Neuron (in vitro differentiated cells): ENCODE results near the gene TTLL8.
"Not testable (repeated sequence)": the region's sequence is repeated elsewhere in the genome, so short reads cannot be mapped to it uniquely, and the experiment has no call there.

Experiments used
- H2AFZ ChIP-seq: one replicate; pipeline ENCODE4 v1.6.1; 2013; ENCODE audit warnings: low read depth, mild to moderate bottlenecking, inconsistent platforms, low read length, moderate library complexity
- H3K27me3 ChIP-seq: one replicate; pipeline ENCODE4 v1.6.1; 2013; ENCODE audit warnings: low read length; ENCODE audit not compliant: insufficient read depth
- H3K36me3 ChIP-seq: one replicate; pipeline ENCODE4 v1.6.1; 2013; ENCODE audit warnings: low read length; ENCODE audit not compliant: insufficient read depth
- H3K4me1 ChIP-seq: one replicate; pipeline ENCODE4 v1.6.1; 2013; ENCODE audit warnings: low read length; ENCODE audit not compliant: insufficient read depth
- H3K4me3 ChIP-seq: 2 replicates; pipeline ENCODE4 v1.5.1; 2013; ENCODE audit warnings: mild to moderate bottlenecking, low read length, moderate library complexity
- H3K9me3 ChIP-seq: one replicate; pipeline ENCODE4 v1.6.1; 2013; ENCODE audit warnings: low read length

TTLL8 gene

DNA sequence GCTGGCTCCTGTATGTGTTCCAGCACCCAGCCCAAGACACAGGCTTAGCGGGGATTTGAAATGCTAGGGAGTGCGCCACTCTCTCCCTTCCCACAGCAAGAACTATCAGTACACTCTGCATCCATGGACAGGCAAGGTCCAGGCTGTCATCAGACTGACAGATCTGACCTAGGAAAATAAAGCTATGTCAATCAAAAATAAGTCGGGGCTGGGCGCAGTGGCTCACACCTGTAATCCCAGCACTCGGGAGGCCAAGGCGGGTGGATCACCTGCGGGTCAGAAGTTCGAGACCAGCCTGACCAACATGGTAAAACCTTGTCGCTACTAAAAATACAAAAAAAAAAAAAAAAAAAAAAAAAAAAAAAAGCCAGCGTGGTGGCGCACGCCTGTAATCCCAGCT is 30.0 kb upstream of the TTLL8 start:
- Histone ChIP-seq H2AFZ (no peak overlapping the region), H3K36me3 (no peaks in the 10 kb centered on the region), H3K4me3 (no peak overlapping the region), H3K27me3 (peaks cover 6% of the 10 kb centered on the region), H3K4me1 (peaks cover 4% of the 10 kb centered on the region), H3K9me3 (peaks cover 2% of the 10 kb centered on the region)

DNA sequence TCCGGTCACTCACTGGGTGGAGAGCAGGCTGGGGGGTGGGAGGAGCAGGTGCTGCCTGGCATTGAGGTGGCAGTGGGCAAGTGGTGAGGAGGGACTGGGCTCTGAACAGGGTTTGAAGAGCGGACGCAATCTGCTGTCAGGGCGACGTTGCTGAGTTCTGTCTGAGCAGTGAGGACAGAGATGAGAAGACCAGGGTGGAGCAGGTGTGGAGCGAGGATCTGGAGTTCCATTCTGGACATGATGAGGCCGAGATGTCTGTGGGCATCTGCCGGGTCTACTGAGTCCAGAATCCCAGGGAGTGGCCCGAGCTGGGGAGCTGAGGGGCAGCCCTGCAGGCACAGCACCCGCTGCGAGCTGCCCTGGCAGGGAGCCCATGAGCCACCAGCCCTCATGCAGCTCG is 29.5 kb upstream of the TTLL8 start:
- Histone ChIP-seq H3K4me3 (no peak overlapping the region), H2AFZ (no peak overlapping the region), H3K36me3 (no peaks in the 10 kb centered on the region), H3K9me3 (peaks cover 2% of the 10 kb centered on the region), H3K27me3 (peaks cover 6% of the 10 kb centered on the region), H3K4me1 (peaks cover 4% of the 10 kb centered on the region)

DNA sequence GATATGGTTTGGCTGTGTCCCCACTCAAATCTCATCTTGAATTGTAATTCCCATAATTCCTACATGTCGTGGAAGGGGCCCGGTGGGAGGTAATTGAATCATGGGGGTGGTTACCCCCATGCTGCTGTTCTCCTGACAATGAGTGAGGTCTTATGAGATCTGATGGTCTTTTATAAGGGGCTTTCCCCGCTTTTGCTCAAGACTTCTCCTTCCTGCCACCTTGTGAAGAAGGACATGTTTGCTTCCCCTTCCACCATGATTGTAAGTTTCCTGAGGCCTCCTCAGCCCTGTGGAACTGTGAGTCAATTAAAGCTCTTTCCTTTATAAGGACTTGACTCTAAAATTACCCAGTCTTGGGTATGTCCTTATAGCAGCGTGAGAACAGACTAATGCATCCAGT is 28.9 kb upstream of the TTLL8 start:
- H3K9me3 ChIP-seq: not testable (repeated sequence)

DNA sequence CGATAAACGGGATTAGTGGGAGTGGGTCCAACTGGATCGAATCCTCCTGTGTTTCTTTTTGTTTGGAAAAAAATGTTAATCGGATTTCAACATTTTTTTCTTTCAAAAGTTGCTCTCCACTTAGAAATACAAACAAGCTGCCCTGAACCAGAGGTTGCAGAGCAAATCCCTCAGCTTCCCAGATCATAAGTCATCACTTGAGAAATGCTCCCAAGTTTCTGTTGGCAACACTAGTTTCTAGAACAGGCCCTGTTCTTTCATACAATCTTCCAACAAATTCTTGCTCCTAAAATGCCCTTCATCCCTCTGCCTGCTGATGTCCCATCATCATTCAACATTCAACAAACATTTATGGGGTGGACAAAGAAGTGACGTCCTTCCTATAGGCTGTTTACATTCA is 28.4 kb upstream of the TTLL8 start:
- no peak overlapping the region for H2AFZ ChIP-seq
- no peak overlapping the region for H3K4me3 ChIP-seq
- peaks cover 2% of the 10 kb centered on the region for H3K9me3 ChIP-seq
- peaks cover 4% of the 10 kb centered on the region for H3K4me1 ChIP-seq
- H3K36me3 ChIP-seq: no peaks in the 10 kb centered on the region
- H3K27me3 ChIP-seq: peaks cover 1% of the 10 kb centered on the region

More for the DNA sequence above, 28.9 kb upstream of the TTLL8 start:
- H3K27me3 ChIP-seq, H3K4me1 ChIP-seq, H3K36me3 ChIP-seq, H2AFZ ChIP-seq, H3K4me3 ChIP-seq: not testable (repeated sequence)

DNA sequence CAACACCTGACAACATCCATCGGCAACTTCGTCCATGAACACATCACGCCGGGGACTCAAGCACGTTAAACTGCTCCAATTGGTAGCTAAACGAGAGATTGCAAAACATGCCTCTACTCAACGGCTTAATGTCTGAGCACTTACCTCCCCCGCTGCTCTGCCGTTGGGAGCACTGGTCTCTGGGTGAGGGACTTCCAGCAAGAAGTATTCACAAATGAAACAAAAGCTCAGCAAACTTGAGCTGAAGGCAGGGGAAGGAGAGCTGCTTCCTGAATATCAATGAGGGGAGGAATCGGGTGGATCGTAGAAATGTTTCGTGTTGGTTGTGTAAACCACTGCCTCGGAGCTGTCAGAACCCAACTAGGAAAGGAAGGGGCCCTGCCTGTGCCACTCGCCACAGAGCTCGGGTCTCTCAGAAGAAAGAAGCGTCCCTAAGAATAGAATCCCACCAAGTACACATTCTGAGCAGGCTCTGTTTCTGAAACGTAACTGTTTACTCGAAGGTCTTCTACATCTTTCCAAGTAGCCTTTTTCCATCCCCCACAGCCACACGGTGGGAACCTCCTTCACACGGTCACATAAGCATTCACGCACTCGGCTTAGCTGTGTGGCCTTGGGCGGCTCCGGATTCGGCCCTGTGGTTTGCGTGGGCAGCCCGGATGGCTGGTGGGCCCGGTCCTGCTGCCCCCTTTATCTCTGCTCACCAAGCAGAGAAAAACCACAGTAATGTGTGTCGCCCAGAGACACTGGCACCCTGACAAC is 27.3 kb upstream of the TTLL8 start, which contains the start of gene MLC1:
MLC1 (minus strand) TSS at position 216 of the 762 bp plus-strand sequence. CDS start 524 bp downstream, outside the sequence.
- Histone ChIP-seq H2AFZ (no peak within 1 kb of the TSS), H3K4me1 (peaks cover 4% of the 10 kb centered on the region), H3K27me3 (no peaks in the 10 kb centered on the region), H3K4me3 (no peak within 1 kb of the TSS), H3K9me3 (peaks cover 2% of the 10 kb centered on the region), H3K36me3 (no peaks in the 10 kb centered on the region)

DNA sequence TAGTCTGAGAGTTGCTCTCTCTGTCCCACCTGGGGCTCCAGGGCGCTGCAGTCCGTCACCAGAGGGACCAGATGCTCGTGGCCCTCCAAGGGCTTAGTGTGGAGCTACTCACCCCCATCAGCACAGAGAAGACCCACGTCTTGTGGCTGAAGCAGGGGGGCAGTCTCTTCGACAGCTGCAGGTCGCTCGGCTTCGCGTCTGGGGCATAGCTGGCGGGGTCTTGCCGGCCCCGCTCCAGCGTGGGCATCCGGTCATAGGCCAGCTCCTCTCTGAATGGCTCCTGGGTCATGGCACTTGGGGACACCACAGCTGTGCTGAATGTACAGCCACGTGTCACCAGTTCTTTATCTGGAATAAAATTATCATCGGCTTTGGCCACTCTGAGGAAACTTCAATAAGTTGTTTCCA is 26.5 kb upstream of the TTLL8 start:
- H3K36me3 ChIP-seq: no peaks in the 10 kb centered on the region
- H3K27me3 ChIP-seq: no peaks in the 10 kb centered on the region
- peaks cover 4% of the 10 kb centered on the region for H3K4me1 ChIP-seq
- no peaks in the 10 kb centered on the region for H3K9me3 ChIP-seq
- H3K4me3 ChIP-seq: no peak overlapping the region
- no peak overlapping the region for H2AFZ ChIP-seq

DNA sequence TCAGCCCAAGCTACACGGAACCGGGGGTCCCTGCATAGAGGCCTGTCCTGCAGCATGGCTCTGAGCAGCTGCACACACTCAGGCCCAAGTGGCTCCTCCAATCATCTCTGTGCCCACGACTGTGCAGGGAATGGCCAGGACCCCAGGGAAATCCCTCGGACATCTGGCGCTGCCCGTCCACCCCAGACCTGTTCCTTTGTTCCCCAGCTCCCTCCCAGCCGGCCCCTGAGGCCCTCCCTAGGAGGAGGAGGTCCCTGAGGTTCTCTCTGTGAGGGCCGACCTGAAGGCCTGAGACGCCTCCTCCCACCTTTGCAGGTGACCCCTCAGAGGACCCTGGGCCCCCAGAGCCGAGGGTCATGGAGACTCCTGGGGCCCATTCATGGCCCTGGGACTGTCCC is 26.0 kb upstream of the TTLL8 start:
- Histone ChIP-seq H3K4me3 (no peak overlapping the region), H3K27me3 (no peaks in the 10 kb centered on the region)

DNA sequence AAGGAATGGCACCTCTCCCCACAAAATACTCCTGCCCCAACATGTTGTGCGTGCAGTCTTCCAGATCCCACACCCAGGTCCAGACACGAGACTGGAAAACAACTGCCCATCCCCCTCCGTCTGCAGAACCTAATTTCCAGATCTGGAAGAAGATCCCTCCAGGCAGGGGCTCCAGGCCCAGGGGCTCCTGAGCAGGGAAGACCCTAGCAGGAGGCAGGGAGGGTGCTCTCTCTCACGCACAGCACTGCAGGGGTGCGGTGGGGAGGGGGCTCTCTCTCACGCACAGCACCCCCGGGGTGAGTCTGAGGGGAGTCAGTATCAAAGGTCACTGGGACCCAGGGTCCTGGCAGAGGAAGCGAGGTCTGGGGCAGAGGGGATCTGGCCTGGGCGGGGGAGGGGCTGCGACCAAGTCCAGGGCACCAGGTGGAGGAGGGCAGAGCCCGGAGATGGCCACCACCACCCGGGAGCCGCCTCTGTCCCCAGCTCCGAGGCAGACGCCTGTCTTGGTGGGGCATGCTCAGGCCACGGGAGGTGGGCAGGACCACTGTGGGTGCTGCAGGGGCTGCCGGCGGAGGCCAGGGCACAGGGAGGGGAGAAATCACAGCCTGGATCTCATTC is 25.5 kb upstream of the TTLL8 start:
- Histone ChIP-seq H3K36me3 (no peaks in the 10 kb centered on the region), H3K4me1 (peaks cover 4% of the 10 kb centered on the region), H3K27me3 (no peaks in the 10 kb centered on the region), H3K9me3 (no peaks in the 10 kb centered on the region), H3K4me3 (no peak overlapping the region), H2AFZ (no peak overlapping the region)

More for the DNA sequence above, 26.0 kb upstream of the TTLL8 start:
- no peak overlapping the region for H2AFZ ChIP-seq
- no peaks in the 10 kb centered on the region for H3K36me3 ChIP-seq
- H3K4me1 ChIP-seq: peaks cover 4% of the 10 kb centered on the region
- no peaks in the 10 kb centered on the region for H3K9me3 ChIP-seq

DNA sequence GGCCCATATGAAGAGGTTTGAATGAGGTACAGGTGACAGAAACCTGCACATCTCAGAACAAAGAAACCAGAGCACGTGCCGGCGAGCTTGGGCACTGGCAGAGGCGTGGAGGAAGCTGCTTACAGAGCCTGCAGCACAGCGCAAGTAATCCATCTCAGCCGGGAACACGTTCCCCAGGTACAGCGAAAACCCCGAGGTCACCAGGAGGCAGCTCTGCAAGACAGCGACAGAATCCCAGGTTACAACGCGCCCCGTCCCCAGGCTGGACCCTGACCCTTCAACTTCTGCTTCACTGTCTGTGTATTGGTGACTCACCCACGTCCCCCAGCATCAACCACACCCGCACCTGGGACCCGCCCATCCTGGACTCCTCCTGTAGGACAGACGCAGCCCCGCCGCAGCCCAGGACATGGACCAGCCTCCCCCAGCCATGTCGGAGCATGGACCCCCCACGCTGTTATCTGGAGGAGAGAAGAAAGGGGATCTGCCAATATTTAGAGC is 24.9 kb upstream of the TTLL8 start:
- Histone ChIP-seq H3K4me3 (no peak overlapping the region), H3K36me3 (no peaks in the 10 kb centered on the region), H2AFZ (no peak overlapping the region), H3K9me3 (no peaks in the 10 kb centered on the region), H3K4me1 (peaks cover 4% of the 10 kb centered on the region), H3K27me3 (no peaks in the 10 kb centered on the region)

DNA sequence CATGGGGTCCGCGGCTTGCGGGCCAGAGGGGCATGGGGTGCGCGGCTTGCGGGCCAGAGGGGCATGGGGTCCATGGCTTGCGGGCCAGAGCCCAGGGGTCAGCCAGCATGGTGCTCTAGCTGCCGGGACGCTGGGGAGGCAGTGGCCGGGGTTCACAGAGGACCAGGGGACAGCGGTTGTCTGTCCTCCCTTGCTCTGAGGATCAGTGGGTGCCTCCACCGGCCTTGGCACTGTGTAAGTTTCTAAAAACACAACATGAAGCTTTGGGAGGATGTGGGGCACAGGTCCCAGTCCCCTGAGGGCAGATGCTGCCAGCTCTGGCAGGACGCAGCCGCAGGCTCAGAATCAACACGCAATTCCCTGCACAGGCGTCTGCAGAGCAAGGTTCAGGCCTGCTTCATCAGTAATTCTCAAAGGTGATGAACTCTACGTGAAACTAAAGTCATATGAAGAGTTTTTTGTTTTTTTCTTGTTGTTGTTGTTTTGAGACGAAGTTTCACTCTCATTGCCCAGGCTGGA is 24.2 kb upstream of the TTLL8 start:
- Histone ChIP-seq H3K4me3 (no peak overlapping the region), H2AFZ (no peak overlapping the region), H3K9me3 (no peaks in the 10 kb centered on the region), H3K36me3 (no peaks in the 10 kb centered on the region), H3K27me3 (no peaks in the 10 kb centered on the region), H3K4me1 (peaks cover 4% of the 10 kb centered on the region)

DNA sequence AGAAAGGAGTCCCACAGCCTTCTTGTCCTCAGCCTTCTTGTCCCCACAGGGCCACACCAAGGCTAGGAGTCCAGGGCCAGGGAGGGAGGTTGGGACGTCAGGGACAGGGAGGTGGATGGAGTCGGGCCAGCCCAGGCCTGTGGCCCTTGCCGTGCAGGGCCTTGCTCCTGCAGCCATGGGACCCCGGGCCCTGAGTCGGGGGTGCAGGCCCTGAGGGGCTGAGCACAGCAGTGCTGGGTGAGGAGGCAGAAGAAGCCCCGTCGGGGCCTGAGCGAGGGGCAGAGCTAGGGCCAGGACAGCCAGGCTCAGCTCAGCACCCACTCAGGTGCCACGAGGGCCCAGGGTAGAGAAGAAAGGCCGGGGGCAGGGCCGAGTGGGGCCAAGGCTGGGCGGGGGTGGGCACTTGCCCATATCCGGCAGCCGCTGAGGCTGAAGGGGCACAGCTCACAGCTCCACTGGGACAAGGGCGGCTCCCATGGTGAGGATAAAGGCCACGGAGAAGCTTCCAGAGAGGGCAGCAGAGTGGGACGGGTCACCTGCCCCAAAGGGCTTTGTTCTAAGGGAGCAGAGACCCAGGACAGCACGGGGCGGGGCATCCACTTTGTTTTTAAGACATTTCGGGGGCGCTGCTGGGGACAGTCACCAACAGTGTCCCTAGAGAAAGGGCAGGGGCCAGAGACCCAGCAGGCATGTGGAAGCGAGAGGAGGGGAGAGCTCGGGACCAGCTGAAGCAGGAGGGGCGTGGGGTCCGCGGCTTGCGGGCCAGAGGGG is 23.5 kb upstream of the TTLL8 start:
- H3K27me3 ChIP-seq: no peaks in the 10 kb centered on the region
- no peak overlapping the region for H2AFZ ChIP-seq
- no peaks in the 10 kb centered on the region for H3K9me3 ChIP-seq
- peaks cover 4% of the 10 kb centered on the region for H3K4me1 ChIP-seq
- H3K4me3 ChIP-seq: no peak overlapping the region
- H3K36me3 ChIP-seq: no peaks in the 10 kb centered on the region

DNA sequence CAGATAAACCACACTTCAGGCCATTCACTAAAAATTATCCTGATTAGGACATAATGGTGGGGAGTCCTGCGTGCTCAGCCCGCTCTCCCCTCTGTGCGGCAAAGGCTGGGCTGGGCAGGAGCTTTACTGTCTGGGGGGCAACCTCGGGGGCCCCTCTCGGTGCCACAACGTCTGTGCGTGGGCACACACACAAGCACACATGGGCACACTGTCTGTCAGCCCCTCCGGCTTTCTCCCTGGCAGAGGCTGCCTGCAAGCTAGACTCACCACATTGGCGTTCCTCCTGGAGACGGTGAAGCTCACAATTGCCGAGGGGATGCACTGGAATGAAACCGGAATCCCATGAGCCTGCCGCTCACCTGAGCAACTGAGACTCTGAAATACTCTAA is 22.0 kb upstream of the TTLL8 start:
- Histone ChIP-seq H2AFZ (no peak overlapping the region), H3K4me1 (peaks cover 8% of the 10 kb centered on the region), H3K9me3 (no peaks in the 10 kb centered on the region), H3K36me3 (no peaks in the 10 kb centered on the region), H3K4me3 (no peak overlapping the region), H3K27me3 (no peaks in the 10 kb centered on the region)

DNA sequence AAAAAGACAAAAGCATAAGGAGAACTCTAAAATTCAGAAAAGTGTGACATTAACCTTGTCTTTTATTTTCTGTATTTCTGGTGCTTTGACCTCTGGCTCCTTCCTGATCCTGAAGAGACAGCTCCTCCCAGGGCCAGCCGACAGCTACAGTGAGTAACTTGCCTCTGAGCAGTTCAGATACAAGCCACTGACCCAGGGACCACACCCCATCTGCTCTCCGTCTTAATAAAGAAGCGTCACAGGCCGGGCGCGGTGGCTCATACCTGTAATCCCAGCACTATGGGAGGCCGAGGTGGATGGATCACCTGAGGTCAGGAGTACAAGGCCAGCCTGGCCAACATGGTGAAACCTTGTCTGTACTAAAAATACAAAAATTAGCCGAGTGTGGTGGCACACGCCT is 20.7 kb upstream of the TTLL8 start:
- Histone ChIP-seq H3K4me1 (peaks cover 8% of the 10 kb centered on the region), H3K36me3 (no peaks in the 10 kb centered on the region), H3K4me3 (no peak overlapping the region), H2AFZ (no peak overlapping the region), H3K9me3 (no peaks in the 10 kb centered on the region), H3K27me3 (no peaks in the 10 kb centered on the region)
